ES-I3 (cell line): ENCODE measurements around the gene GPER1.
"Not testable (repeated sequence)": the region's sequence is repeated elsewhere in the genome, so short reads cannot be mapped to it uniquely, and the experiment has no call there.

Experiments used
- H3K36me3 ChIP-seq: 2 replicates; pipeline ENCODE4 v1.6.1; 2013; ENCODE audit warnings: mild to moderate bottlenecking, low read length, control low read depth, moderate library complexity; ENCODE audit not compliant: insufficient read depth
- H3K4me1 ChIP-seq: 2 replicates; pipeline ENCODE4 v1.6.1; 2013; ENCODE audit warnings: mild to moderate bottlenecking, control low read depth, low read length; ENCODE audit not compliant: insufficient read depth
- H3K9ac ChIP-seq: 2 replicates; pipeline ENCODE4 v1.6.1; 2013; ENCODE audit warnings: low read depth, mild to moderate bottlenecking, low read length, moderate library complexity
- H3K9me3 ChIP-seq: 2 replicates; pipeline ENCODE4 v1.6.1; 2013; ENCODE audit warnings: mild to moderate bottlenecking, low read length, moderate library complexity; ENCODE audit not compliant: control insufficient read depth, insufficient read depth

GPER1 gene

DNA sequence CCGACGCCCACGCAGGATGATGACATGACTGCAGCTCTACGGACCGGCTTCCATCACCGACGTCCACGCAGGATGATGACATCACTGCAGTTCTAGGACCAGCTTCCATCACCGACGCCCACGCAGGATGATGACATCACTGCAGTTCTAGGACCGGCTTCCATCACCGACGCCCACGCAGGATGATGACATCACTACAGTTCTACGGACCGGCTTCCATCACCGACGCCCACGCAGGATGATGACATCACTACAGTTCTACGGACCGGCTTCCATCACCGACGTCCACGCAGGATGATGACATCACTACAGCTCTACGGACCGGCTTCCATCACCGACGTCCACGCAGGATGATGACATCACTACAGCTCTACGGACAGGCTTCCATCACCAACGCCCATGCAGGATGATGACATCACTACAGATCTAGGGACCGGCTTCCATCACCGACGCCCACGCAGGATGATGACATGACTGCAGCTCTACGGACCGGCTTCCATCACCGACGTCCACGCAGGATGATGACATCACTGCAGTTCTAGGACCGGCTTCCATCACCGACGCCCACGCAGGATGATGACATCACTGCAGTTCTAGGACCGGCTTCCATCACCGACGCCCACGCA lies 28.6 kb downstream of the GPER1 start:
- not testable (repeated sequence) for H3K9ac ChIP-seq, H3K4me1 ChIP-seq, H3K36me3 ChIP-seq, H3K9me3 ChIP-seq

- Histone ChIP-seq H3K9me3 (no peaks in the 10 kb centered on the region), H3K4me1 (no peaks in the 10 kb centered on the region), H3K9ac (no peak overlapping the region), H3K36me3 (no peaks in the 10 kb centered on the region; the same call in 1 of the 2 replicates)
Measured at GRCh38 chr7:1117321-1117928, 29.5 kb downstream of the GPER1 start.

GRCh38 chr7:1119201-1119600 lies 31.3 kb downstream of the GPER1 start:
- Histone ChIP-seq H3K36me3 (no peaks in the 10 kb centered on the region; the same call in 1 of the 2 replicates), H3K4me1 (peaks cover 5% of the 10 kb centered on the region; the same call in 1 of the 2 replicates)

GRCh38 chr7:1120791-1121190 lies 32.9 kb downstream of the GPER1 start:
- H3K9me3 ChIP-seq, result no peaks in the 10 kb centered on the region
- H3K4me1 ChIP-seq, result peaks cover 5% of the 10 kb centered on the region; the same call in 1 of the 2 replicates
- peaks cover 1% of the 10 kb centered on the region; the same call in 1 of the 2 replicates for H3K36me3 ChIP-seq
- no peak overlapping the region for H3K9ac ChIP-seq

More at GRCh38 chr7:1119201-1119600, 31.3 kb downstream of the GPER1 start:
- no peak overlapping the region for H3K9ac ChIP-seq
- no peaks in the 10 kb centered on the region for H3K9me3 ChIP-seq

DNA sequence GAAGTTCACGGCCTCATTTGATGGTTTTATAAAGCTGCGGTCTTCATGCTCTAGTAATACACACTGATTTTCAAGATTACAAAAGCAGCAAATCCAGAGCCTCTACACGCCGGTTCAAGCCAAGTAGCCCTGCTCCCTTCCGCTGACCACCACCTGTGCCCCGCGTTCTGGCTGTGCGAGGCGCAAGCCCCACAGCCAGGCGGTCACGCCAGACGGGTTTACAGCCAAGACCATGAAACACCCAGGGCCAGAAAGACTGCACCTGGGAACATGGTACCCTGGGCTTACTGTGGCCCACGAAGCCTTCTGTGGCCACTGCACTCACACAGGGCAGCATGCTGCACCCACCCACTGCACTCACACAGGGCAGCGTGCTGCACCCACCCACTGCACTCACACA lies 33.6 kb downstream of the GPER1 start:
- Histone ChIP-seq H3K9ac (no peak overlapping the region), H3K4me1 (peaks cover 5% of the 10 kb centered on the region; the same call in 1 of the 2 replicates), H3K9me3 (no peaks in the 10 kb centered on the region), H3K36me3 (peaks cover 2% of the 10 kb centered on the region; the same call in 1 of the 2 replicates)

DNA sequence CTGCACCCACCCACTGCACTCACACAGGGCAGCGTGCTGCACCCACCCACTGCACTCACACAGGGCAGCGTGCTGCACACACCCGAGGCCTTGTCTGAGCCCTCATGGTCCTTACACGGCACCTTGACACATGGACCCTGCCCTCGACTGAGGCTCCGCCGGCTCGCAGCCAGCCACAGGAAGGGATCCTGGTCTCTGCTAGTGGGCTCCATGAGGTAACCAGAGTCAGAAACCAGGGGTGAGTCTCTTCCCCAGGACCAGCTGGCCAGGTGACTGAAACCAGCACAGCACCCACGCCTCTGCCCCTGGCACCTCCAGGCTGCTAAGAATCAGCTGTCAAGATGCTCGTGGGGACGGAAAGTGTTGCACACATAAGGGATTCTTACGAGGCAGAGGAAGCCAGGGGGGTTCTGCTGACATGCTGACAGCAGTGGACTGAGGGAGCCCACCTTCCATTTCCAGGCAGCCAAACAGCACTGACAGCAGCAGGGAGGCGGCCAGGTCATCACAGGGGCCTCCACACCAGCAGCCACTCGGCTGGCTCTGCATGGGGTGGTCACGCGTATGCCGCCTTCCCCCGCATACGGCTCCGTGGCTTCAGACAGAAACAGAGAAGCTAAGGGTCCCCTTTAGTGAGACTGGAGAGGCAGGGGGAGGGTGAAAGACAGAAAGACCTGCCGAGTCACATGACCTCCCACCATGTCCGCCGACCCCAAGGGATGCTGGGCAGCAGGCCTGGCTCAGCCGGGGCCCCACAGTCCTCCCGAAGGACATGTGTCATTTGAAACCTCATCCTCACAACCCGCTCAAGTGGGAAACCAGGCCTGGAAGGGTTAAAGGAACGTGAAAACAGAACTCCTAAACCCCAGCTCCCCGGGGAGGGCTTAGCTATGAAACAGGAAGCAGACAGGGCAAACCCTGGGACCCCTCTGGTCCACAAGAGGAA lies 34.2 kb downstream of the GPER1 start:
- Histone ChIP-seq H3K9me3 (no peaks in the 10 kb centered on the region), H3K4me1 (peaks cover 5% of the 10 kb centered on the region; the same call in 1 of the 2 replicates), H3K36me3 (peaks cover 2% of the 10 kb centered on the region; the same call in 1 of the 2 replicates), H3K9ac (no peak overlapping the region)

- Histone ChIP-seq H3K36me3 (peaks cover 2% of the 10 kb centered on the region; the same call in 1 of the 2 replicates), H3K9me3 (no peaks in the 10 kb centered on the region), H3K4me1 (peaks cover 5% of the 10 kb centered on the region; the same call in 1 of the 2 replicates), H3K9ac (no peak overlapping the region)
Measured at GRCh38 chr7:1122832-1123501, 35.1 kb downstream of the GPER1 start.

- Histone ChIP-seq H3K9me3 (no peaks in the 10 kb centered on the region), H3K36me3 (peaks cover 2% of the 10 kb centered on the region; the same call in 1 of the 2 replicates), H3K4me1 (peaks cover 5% of the 10 kb centered on the region; the same call in 1 of the 2 replicates), H3K9ac (no peak overlapping the region)
Measured at GRCh38 chr7:1123715-1124114, 35.8 kb downstream of the GPER1 start.

- H3K36me3 ChIP-seq, result peaks cover 2% of the 10 kb centered on the region; the same call in 1 of the 2 replicates
- H3K9me3 ChIP-seq, result no peaks in the 10 kb centered on the region
- H3K9ac ChIP-seq, result no peak overlapping the region
- H3K4me1 ChIP-seq, result peaks cover 5% of the 10 kb centered on the region; the same call in 1 of the 2 replicates
Measured at GRCh38 chr7:1124164-1124563, 36.3 kb downstream of the GPER1 start.

- Histone ChIP-seq H3K9ac (no peak overlapping the region), H3K4me1 (peaks cover 5% of the 10 kb centered on the region; the same call in 1 of the 2 replicates)
Measured at GRCh38 chr7:1124816-1125602, 37.1 kb downstream of the GPER1 start.

GRCh38 chr7:1125603-1125969 lies 37.7 kb downstream of the GPER1 start:
- H3K9me3 ChIP-seq, result no peaks in the 10 kb centered on the region
- H3K4me1 ChIP-seq, result peaks cover 5% of the 10 kb centered on the region; the same call in 1 of the 2 replicates
- H3K36me3 ChIP-seq, result peaks cover 2% of the 10 kb centered on the region; the same call in 1 of the 2 replicates
- H3K9ac ChIP-seq, result no peak overlapping the region

More at GRCh38 chr7:1124816-1125602, 37.1 kb downstream of the GPER1 start:
- no peaks in the 10 kb centered on the region for H3K9me3 ChIP-seq
- H3K36me3 ChIP-seq, result peaks cover 2% of the 10 kb centered on the region; the same call in 1 of the 2 replicates

DNA sequence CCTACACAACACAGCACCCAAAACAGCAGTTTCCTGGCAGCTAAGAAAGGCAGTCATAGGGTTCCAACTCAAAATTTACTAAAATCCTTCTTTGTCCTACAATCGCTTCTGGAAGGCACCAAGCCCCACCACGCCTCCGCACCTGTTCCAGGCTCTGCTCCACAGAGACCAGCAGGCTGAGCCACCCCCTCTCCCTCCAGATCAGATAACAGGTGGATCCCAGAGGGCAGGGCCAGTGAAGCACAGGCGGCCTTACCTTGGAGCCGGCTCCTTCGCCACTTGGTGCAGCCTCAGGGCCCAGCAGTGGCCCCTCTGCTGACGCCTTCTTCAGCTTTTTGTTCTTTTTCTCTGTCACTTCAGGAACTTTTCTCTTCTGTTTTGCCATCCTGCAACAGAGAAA lies 39.1 kb downstream of the GPER1 start:
- H3K36me3 ChIP-seq, result peaks cover 2% of the 10 kb centered on the region; the same call in 1 of the 2 replicates
- peaks cover 5% of the 10 kb centered on the region; the same call in 1 of the 2 replicates for H3K4me1 ChIP-seq
- H3K9ac ChIP-seq, result no peak overlapping the region
- 0 out of 2 replicates have a peak, but pooled peaks cover 2% of the 10 kb centered on the region for H3K9me3 ChIP-seq

DNA sequence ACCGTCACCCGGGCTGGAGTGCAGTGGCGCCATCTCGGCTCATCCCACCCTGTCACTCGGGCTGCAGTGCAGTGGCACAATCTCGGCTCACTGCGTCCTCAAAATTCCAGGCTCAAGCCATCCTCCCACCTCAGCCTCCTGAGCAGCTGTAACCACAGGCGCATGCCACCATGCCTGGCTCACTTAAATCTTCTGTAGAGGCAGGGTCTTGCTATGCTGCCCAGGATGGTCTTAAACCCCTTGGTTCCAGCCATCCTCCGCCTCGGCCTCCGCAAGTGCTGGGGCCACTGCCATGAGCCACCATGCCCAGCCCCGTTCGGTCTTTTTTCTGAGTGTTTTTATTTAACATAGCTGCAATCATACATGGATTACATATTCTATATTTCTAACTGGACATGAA lies 41.5 kb downstream of the GPER1 start:
- H3K36me3 ChIP-seq, result peaks cover 2% of the 10 kb centered on the region; the same call in 1 of the 2 replicates
- H3K9me3 ChIP-seq, result 0 out of 2 replicates have a peak, but pooled peaks cover 3% of the 10 kb centered on the region
- no peak overlapping the region for H3K9ac ChIP-seq
- no peaks in the 10 kb centered on the region for H3K4me1 ChIP-seq
